Smooth muscle cell of the umbilical artery (primary cell): ENCODE results near the gene PUM2. TPM values are rescaled to one million over a fixed set of nuclear protein-coding genes. Genes with fewer than 3 reads are reported as not detected.

Experiments
- total RNA-seq: library from RNA; depleted of rRNA; stranded (reverse); fragments of >200 nt; gene quantifications from 2 replicates; pipeline ENCODE4 v1.2.3, GENCODE V29; 2014

Gene PUM2
- 48.1 and 66.5 TPM in 2 replicates for total RNA-seq

GRCh38 chr2:20350753-20351554, at the start of gene PUM2:
Gene PUM2 (minus strand): TSS chr2:20350844. CDS start chr2:20327360, 23,484 bp downstream.

GRCh38 chr2:20224716-20225293, 125.8 kb downstream of the PUM2 start, which contains the start of gene SDC1:
Gene SDC1 (minus strand): TSS chr2:20225130. CDS start chr2:20224867, 263 bp downstream.

Other genes starting within 250 kb of the PUM2 start
- gene SDC1, start 125.7 kb downstream of the PUM2 start, total RNA-seq: 77.2 and 102 TPM in 2 replicates
- gene RHOB, start 96.2 kb upstream of the PUM2 start, total RNA-seq: 89.1 and 102 TPM in 2 replicates